HG03439 (cell line): ENCODE measurements around the gene ANKRD17.
A peak's percentile ranks its signal among the peaks of the same experiment; 100 is the strongest.
"Not testable (repeated sequence)": the region's sequence is repeated elsewhere in the genome, so short reads cannot be mapped to it uniquely, and the experiment has no call there.

Experiments
- ATAC-seq: cut with Tn5 transposase; IDR thresholded peaks from one replicate; pipeline ENCODE4 v1.9.1; 2021; ENCODE audit warnings: mild to moderate bottlenecking, moderate library complexity; ENCODE audit not compliant: unreplicated experiment

The ANKRD17 gene

GRCh38 chr4:73258686-73259570 lies at the start of gene ANKRD17:
TSS of gene ANKRD17 (minus strand) at chr4:73258798. CDS start at chr4:73258668, 130 bp downstream.
- ATAC-seq, result peak; percentile 82

- ATAC-seq, result no peak
Observed at GRCh38 chr4:73308286-73308685, 49.7 kb upstream of the ANKRD17 start.

GRCh38 chr4:73303711-73304110 lies 45.1 kb upstream of the ANKRD17 start:
- ATAC-seq, result no peak

- ATAC-seq, result no peak
Observed at GRCh38 chr4:73299548-73300280, 41.1 kb upstream of the ANKRD17 start.

- not testable (repeated sequence) for ATAC-seq
Observed at GRCh38 chr4:73292661-73293060, 34.1 kb upstream of the ANKRD17 start.

GRCh38 chr4:73281982-73282381 lies 23.4 kb upstream of the ANKRD17 start:
- ATAC-seq, result no peak

GRCh38 chr4:73281396-73281795 lies 22.8 kb upstream of the ANKRD17 start:
- ATAC-seq, result no peak

GRCh38 chr4:73277201-73277600 lies 18.6 kb upstream of the ANKRD17 start:
- ATAC-seq, result no peak

GRCh38 chr4:73275318-73275654 lies 16.7 kb upstream of the ANKRD17 start:
- ATAC-seq, result no peak

- ATAC-seq, result no peak
Observed at GRCh38 chr4:73272816-73273215, 14.2 kb upstream of the ANKRD17 start.

GRCh38 chr4:73267050-73267449 lies 8.5 kb upstream of the ANKRD17 start:
- ATAC-seq, result no peak

- peak; percentile 10 for ATAC-seq
Observed at GRCh38 chr4:73259571-73260090, 1.0 kb upstream of the ANKRD17 start.

GRCh38 chr4:73258436-73258685 lies 237 bp downstream of the ANKRD17 start:
- ATAC-seq, result peak; percentile 29

- ATAC-seq, result peak; percentile 13
Observed at GRCh38 chr4:73257651-73258435, 755 bp downstream of the ANKRD17 start.

GRCh38 chr4:73257234-73257633 lies 1.4 kb downstream of the ANKRD17 start:
- peak; percentile 23 for ATAC-seq

GRCh38 chr4:73255847-73256246 lies 2.8 kb downstream of the ANKRD17 start:
- ATAC-seq, result not testable (repeated sequence)

- no peak for ATAC-seq
Observed at GRCh38 chr4:73252001-73252400, 6.6 kb downstream of the ANKRD17 start.

- no peak for ATAC-seq
Observed at GRCh38 chr4:73251384-73251783, 7.2 kb downstream of the ANKRD17 start.

- no peak for ATAC-seq
Observed at GRCh38 chr4:73250642-73251041, 8.0 kb downstream of the ANKRD17 start.

- no peak for ATAC-seq
Observed at GRCh38 chr4:73248821-73249220, 9.8 kb downstream of the ANKRD17 start.

GRCh38 chr4:73248416-73248815 lies 10.2 kb downstream of the ANKRD17 start:
- no peak for ATAC-seq
